A673 (cell line): ENCODE measurements around the gene COL5A2.

Experiments used
- CTCF ChIP-seq: fragments of 300-800, 200-600 bp; sonication (generic); conservative IDR thresholded peaks from 2 replicates; pipeline ENCODE4 v1.5.1; 2017; ENCODE audit warnings: low read depth, mild to moderate bottlenecking, antibody characterized with exemption, low read length, moderate library complexity, mixed read lengths
- EZH2 ChIP-seq: fragments of 200-600 bp; sonication (generic); IDR thresholded peaks from 2 replicates; pipeline ENCODE4 v1.6.1; 2017; ENCODE audit warnings: borderline replicate concordance, low read depth, mild to moderate bottlenecking, mixed read lengths, antibody characterized with exemption, low read length; ENCODE audit not compliant: poor library complexity, severe bottlenecking

- TF ChIP-seq CTCF (no peak), EZH2 (no peak)
Observed at GRCh38 chr2:189022053-189022481, 157.5 kb downstream of the COL5A2 start.
